Hepatocyte (in vitro differentiated cells): ENCODE measurements around the gene FLYWCH1. TPM values are rescaled to one million over a fixed set of nuclear protein-coding genes. Genes with fewer than 3 reads are reported as not detected.

Experiments
- DNase-seq: peaks from one replicate; pipeline ENCODE4 v3.0.0-alpha.2; 2016; ENCODE audit warnings: low spot score
- H2AFZ ChIP-seq: fragments of 200-600 bp; sonication (generic); 2 replicates; pipeline ENCODE4 v1.6.0; 2016; ENCODE audit warnings: antibody characterized with exemption, mild to moderate bottlenecking
- H3K27ac ChIP-seq: fragments of 200-600 bp; sonication (generic); 2 replicates; pipeline ENCODE4 v1.5.1; 2016; ENCODE audit warnings: mild to moderate bottlenecking
- H3K27me3 ChIP-seq: fragments of 200-600 bp; sonication (generic); 2 replicates; pipeline ENCODE4 v1.6.1; 2016
- H3K36me3 ChIP-seq: fragments of 200-600 bp; sonication (generic); replicated peaks from 2 replicates; pipeline ENCODE4 v1.5.1; 2016; ENCODE audit warnings: low read depth; ENCODE audit not compliant: insufficient read depth
- H3K4me1 ChIP-seq: fragments of 200-600 bp; sonication (generic); 2 replicates; pipeline ENCODE4 v1.5.1; 2016; ENCODE audit warnings: mild to moderate bottlenecking, moderate library complexity; ENCODE audit not compliant: insufficient read depth
- H3K4me2 ChIP-seq: fragments of 200-600 bp; sonication (generic); 2 replicates; pipeline ENCODE4 v1.6.0; 2016
- H3K4me3 ChIP-seq: fragments of 200-600 bp; sonication (generic); 2 replicates; pipeline ENCODE4 v1.5.1; 2016; ENCODE audit warnings: mild to moderate bottlenecking
- H3K79me2 ChIP-seq: fragments of 200-600 bp; sonication (generic); 2 replicates; pipeline ENCODE4 v1.6.0; 2017; ENCODE audit warnings: mild to moderate bottlenecking
- H3K9me2 ChIP-seq: fragments of 200-600 bp; sonication (generic); replicated peaks from 2 replicates; pipeline ENCODE4 v1.6.0; 2017; ENCODE audit warnings: mild to moderate bottlenecking; ENCODE audit not compliant: insufficient read depth
- H3K9me3 ChIP-seq: fragments of 200-600 bp; sonication (generic); 2 replicates; pipeline ENCODE4 v1.5.1; 2016; ENCODE audit warnings: low read depth, mild to moderate bottlenecking
- H4K20me1 ChIP-seq: fragments of 200-600 bp; sonication (generic); 2 replicates; pipeline ENCODE4 v1.6.0; 2016; ENCODE audit warnings: mild to moderate bottlenecking; ENCODE audit not compliant: insufficient read depth, poor library complexity, severe bottlenecking
- EZH2 ChIP-seq: fragments of 200-600 bp; sonication (generic); IDR thresholded peaks from 2 replicates; pipeline ENCODE4 v1.6.1; 2016; ENCODE audit warnings: antibody characterized with exemption, mild to moderate bottlenecking, borderline replicate concordance
- EZH2phosphoT487 ChIP-seq: fragments of 200-600 bp; sonication (generic); IDR thresholded peaks from one replicate; pipeline ENCODE4 v1.6.1; 2018; ENCODE audit warnings: antibody characterized with exemption, mild to moderate bottlenecking, low read depth, moderate library complexity; ENCODE audit not compliant: unreplicated experiment, severe bottlenecking
- WGBS: methylation state at CpG from one replicate; pipeline ENCODE4 v1.1.6; 2016; ENCODE audit warnings: low lambda C conversion rate; ENCODE audit errors: missing lambda C conversion rate; 5-methylcytosine and 5-hydroxymethylcytosine counted together
- polyA plus RNA-seq: library from polyadenylated mRNA; unstranded; fragments of >200 nt; fragmentation: Nextera tagmentation; extraction: Ambion mirVana; gene quantifications from 2 replicates; pipeline ENCODE4 v1.2.1, GENCODE V29; 2016
- total RNA-seq: library from RNA; depleted of rRNA; stranded (reverse); fragments of >200 nt; gene quantifications from 2 replicates; pipeline ENCODE4 v1.2.3, GENCODE V29; 2014
- TF ChIP-seq, protein P1 (sequence below): fragments of 200-600 bp; sonication (generic); IDR thresholded peaks from 2 replicates; pipeline ENCODE4 v1.5.1; 2016; ENCODE audit warnings: antibody characterized with exemption, mild to moderate bottlenecking; ENCODE audit not compliant: poor library complexity

FLYWCH1 gene
- total and polyA plus RNA-seq, 2 experiments from 2014 or later = 11.7 to 16.9 TPM

DNA sequence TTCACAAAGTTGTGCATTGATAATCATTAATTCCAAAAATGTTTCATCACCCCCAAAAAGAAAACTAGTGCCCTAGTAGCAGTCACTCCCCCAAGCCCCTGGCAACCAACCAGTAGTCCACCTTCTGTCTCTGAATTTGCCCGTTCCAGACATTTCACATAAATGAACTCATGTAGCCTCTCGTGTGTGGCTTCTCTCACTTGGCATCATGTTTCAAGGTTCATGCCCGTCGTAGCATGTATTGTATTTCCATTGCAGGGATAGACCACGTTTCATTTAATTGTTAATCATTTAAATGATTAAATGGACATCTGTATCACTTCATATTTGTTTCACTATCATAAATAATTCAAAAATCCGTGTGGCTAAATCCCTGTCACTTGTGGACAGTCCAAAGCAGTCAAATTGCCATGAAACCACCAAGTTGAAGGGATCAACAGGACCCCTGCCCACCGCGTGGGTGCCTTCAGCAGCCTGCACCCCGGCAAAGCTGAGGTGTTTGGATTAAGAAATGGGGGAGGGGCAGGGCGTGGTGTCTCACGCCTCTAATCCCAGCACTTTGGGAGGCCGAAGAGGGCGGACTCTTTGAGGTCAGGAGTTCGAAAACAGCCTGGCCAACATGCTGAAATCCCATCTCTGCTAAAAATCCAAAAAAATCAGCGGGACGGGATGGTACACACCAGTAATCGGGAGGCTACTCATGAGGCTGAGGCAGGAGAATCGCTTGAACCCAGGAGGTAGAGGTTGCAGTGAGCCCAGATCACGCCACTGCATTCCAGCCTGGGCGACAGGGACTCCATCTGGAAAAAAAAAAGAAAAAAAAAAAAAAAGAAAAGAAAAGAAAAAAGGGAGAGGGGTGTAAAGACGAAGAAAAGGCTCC, 37.5 kb upstream of the FLYWCH1 start:
- H3K27ac ChIP-seq = no peak overlapping the region
- H3K4me2 ChIP-seq = peak overlapping the region; percentile 16

GRCh38 chr16:2874912-2875362, 36.8 kb upstream of the FLYWCH1 start:
- Histone ChIP-seq H3K27me3 (no peaks in the 10 kb centered on the region), H3K36me3 (no peaks in the 10 kb centered on the region), H2AFZ (no peak overlapping the region), H3K9me2 (no peaks in the 10 kb centered on the region), H3K4me2 (peak overlapping the region; percentile 16), H3K79me2 (no peaks in the 10 kb centered on the region), H3K4me3 (no peak overlapping the region), H3K27ac (no peak overlapping the region), H3K4me1 (peaks cover 4% of the 10 kb centered on the region), H4K20me1 (no peaks in the 10 kb centered on the region), H3K9me3 (no peaks in the 10 kb centered on the region)
- TF ChIP-seq, protein P1, sequence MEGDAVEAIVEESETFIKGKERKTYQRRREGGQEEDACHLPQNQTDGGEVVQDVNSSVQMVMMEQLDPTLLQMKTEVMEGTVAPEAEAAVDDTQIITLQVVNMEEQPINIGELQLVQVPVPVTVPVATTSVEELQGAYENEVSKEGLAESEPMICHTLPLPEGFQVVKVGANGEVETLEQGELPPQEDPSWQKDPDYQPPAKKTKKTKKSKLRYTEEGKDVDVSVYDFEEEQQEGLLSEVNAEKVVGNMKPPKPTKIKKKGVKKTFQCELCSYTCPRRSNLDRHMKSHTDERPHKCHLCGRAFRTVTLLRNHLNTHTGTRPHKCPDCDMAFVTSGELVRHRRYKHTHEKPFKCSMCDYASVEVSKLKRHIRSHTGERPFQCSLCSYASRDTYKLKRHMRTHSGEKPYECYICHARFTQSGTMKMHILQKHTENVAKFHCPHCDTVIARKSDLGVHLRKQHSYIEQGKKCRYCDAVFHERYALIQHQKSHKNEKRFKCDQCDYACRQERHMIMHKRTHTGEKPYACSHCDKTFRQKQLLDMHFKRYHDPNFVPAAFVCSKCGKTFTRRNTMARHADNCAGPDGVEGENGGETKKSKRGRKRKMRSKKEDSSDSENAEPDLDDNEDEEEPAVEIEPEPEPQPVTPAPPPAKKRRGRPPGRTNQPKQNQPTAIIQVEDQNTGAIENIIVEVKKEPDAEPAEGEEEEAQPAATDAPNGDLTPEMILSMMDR = peak; percentile 93
- no peak for TF ChIP-seq EZH2
- DNase-seq = peak; percentile 87
- 18% methylated on average over 25 of the region's 25 CpGs for WGBS

More for the DNA sequence above, 37.5 kb upstream of the FLYWCH1 start:
- H3K27me3 ChIP-seq = no peaks in the 10 kb centered on the region
- H3K9me2 ChIP-seq = no peaks in the 10 kb centered on the region
- WGBS = 67% methylated on average over 20 of the region's 21 CpGs
- no peaks in the 10 kb centered on the region for H3K36me3 ChIP-seq
- H3K4me1 ChIP-seq = peaks cover 4% of the 10 kb centered on the region
- no peaks in the 10 kb centered on the region for H3K9me3 ChIP-seq
- no peak for TF ChIP-seq EZH2
- TF ChIP-seq, protein P1 = no peak
- no peak for TF ChIP-seq EZH2phosphoT487
- H2AFZ ChIP-seq = no peak overlapping the region
- H4K20me1 ChIP-seq = no peaks in the 10 kb centered on the region
- no peaks in the 10 kb centered on the region for H3K79me2 ChIP-seq
- no peak for DNase-seq
- H3K4me3 ChIP-seq = no peak overlapping the region

GRCh38 chr16:2879854-2880508, 31.8 kb upstream of the FLYWCH1 start:
- TF ChIP-seq, protein P1 = no peak
- TF ChIP-seq EZH2 (no peak), EZH2phosphoT487 (no peak)
- WGBS = 74% methylated on average over 6 of the region's 6 CpGs

More at GRCh38 chr16:2879854-2880508, 31.8 kb upstream of the FLYWCH1 start:
- H2AFZ ChIP-seq = no peak overlapping the region
- H4K20me1 ChIP-seq = no peaks in the 10 kb centered on the region
- DNase-seq = no peak
- H3K36me3 ChIP-seq = no peaks in the 10 kb centered on the region
- H3K9me3 ChIP-seq = no peaks in the 10 kb centered on the region
- peaks cover 6% of the 10 kb centered on the region for H3K4me1 ChIP-seq
- H3K4me3 ChIP-seq = no peak overlapping the region
- no peak overlapping the region for H3K27ac ChIP-seq
- no peaks in the 10 kb centered on the region for H3K27me3 ChIP-seq
- no peaks in the 10 kb centered on the region for H3K9me2 ChIP-seq
- H3K79me2 ChIP-seq = peaks cover 12% of the 10 kb centered on the region
- no peak overlapping the region for H3K4me2 ChIP-seq
